ENCODE results near the gene GOLGA8Q.
"Not testable (repeated sequence)": the region's sequence is repeated elsewhere in the genome, so short reads cannot be mapped to it uniquely, and the experiment has no call there.

GOLGA8Q gene, protein sequence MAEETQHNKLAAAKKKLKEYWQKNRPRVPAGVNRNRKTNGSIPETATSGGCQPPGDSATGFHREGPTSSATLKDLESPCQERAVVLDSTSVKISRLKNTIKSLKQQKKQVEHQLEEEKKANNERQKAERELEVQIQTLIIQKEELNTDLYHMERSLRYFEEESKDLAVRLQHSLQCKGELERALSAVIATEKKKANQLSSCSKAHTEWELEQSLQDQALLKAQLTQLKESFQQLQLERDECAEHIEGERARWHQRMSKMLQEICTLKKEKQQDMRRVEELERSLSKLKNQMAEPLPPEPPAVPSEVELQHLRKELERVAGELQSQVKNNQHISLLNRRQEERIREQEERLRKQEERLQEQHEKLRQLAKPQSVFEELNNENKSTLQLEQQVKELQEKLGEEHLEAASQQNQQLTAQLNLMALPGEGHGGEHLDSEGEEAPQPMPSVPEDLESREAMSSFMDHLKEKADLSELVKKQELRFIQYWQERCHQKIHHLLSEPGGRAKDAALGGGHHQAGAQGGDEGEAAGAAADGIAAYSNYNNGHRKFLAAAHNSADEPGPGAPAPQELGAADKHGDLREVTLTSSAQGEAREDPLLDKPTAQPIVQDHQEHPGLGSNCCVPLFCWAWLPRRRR

DNA sequence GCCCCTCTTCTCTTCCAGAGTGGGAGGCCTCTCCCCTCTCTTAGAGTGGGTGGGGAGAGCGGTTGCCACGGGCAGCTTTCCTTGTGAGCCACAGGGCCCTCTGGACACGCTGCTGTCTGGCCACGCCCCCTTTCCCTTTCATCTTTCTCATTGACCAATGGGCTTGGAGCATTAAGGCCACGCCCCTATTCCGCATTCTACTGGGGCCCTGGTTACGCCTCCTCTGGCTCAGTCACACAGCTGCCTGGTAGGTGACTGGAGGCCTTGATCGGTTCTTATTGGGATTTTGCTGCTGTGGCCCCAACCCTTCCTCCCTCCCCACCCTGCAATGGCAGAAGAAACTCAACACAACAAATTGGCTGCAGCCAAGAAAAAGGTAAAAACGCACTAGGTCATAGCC is at the start of gene GOLGA8Q:
GOLGA8Q (plus strand) TSS at position 301 of the 400 bp plus-strand sequence; CDS start at position 329, 28 bp downstream.
- DNase-seq (ENCODE audit: low spot score), result not testable (repeated sequence)

- DNase-seq (ENCODE audit: low spot score), result not testable (repeated sequence)
These were observed 48.7 kb upstream of the GOLGA8Q start for GRCh38 chr15:30502904-30503781.

DNA sequence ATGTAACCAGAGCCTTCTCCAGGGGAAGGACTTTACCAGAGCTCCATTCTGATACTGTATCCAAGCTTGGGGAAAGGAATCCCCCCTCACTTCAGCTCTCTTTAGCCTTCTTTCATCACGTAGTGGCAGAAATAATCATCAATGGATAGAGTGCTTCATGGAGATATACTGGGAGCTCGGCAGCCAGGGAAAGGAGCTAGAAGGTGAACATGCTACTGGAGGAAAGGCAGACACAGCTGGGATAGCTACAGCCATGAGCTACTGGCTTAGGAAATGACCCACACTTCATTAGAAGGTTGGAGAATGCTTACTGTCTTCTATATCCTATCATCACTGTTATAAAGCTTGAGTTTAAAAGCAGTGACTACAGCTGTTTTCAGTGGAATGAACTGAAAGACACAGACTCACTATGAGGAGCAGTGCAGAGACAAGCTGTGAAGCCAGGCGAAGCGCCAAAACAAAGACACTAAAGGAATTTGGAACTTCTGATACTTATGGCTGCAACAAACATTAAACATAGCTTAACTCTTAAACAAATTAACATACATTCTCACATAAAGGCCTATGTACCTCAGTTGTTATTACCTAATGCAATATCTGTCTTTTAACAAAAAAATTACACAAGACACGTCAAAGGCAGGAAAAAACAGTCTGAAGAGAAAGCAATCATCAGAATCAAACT is 47.5 kb upstream of the GOLGA8Q start:
- not testable (repeated sequence) for DNase-seq (ENCODE audit: low spot score)

DNA sequence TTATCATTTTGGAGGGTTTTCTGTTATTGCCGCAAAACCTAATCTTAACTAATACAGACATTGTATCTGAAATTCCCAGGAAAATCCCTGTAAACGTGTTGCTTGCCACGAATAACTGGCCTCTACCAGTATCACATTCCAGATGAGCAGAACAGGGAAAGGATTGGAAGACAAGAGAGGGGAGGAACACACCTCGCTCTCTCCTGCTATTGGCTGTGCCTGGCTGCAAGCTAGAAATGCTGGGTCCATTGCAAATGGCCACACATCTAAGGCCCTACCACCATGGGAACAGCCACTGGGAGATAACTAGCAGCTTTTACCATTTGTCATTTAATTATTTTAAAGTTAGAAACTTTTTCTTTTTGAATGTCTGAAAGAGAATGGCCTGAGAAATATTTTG is 37.3 kb upstream of the GOLGA8Q start:
- DNase-seq (ENCODE audit: low spot score), result not testable (repeated sequence)

GRCh38 chr15:30523453-30524243 is 28.2 kb upstream of the GOLGA8Q start:
- DNase-seq (ENCODE audit: low spot score), result not testable (repeated sequence)

- DNase-seq (ENCODE audit: low spot score), result not testable (repeated sequence)
These were observed 25.9 kb upstream of the GOLGA8Q start for GRCh38 chr15:30525912-30526311.

- DNase-seq (ENCODE audit: low spot score), result not testable (repeated sequence)
These were observed 22.8 kb upstream of the GOLGA8Q start for GRCh38 chr15:30529049-30529448.

DNA sequence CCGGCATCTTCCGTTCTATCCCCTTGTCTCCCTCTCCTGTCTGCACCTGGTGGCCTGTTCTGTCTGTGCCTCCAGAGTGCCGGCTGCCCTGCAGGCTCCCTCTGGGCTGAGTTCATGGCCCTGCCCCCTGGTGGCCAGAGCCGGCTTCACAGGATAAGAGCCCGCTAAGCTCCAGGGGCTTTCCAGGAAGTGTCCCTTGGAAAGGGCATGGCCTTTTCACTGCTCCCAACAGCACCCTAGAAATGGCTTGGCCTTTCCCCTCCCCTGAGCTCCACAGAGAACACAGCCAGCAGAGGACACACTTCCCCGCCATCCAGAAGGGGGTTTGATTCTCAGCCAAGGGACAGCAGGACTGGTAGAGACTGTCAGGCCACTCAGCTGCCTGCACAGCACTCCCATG is 15.1 kb downstream of the GOLGA8Q start:
- not testable (repeated sequence) for DNase-seq (ENCODE audit: low spot score)

DNA sequence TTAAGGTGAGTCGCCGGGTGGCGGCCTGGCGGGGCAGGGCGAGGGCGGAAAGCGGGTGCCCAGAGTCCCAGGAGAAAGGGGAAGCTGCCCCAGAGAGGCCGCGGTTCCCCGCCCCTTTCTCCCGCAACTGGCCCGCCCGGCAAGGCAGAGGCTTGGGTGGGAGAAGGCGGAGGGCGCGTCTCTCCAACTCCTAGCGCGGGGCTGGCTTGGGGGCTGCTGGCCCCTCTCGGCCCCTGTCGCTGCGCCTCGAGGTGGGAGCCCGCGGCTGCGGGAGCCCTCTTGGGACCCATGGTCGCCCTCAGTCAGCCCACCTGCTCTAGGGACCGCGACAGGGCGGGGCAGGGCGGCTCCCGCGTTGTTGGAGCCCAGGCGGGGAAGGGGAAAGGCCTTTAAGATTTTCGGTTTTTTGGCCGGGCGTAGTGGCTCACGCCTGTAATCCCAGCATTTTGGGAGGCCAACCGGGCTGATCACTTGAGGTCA is 21.2 kb downstream of the GOLGA8Q start:
- DNase-seq (ENCODE audit: low spot score), result not testable (repeated sequence)

DNA sequence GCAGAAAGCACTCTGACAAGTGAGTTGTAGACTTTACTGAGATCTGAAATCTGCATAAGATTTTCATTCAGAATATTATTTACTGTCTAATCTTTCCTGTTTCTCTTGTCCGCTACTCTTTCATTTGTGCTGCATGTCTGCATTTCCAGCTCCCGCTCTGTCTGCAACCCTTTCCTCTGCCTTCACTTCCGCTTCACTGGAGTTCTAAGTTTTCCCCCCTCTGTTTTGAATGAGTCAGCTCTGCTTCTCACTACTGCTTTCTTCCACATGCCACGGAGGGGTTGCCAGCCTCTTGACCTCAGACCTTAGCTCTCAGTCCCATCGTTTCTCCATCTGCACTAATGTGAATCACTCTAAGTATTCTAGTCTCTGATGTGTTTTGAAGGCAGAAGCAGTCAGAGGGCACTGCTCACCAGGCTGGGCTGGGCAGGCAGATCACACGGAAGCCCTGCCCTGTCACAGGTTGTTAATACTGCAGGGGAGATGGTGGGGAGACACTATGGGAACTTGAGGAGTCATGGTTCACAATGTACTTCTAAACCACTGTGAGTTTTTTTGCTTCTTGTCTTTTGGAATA is 27.6 kb downstream of the GOLGA8Q start:
- not testable (repeated sequence) for DNase-seq (ENCODE audit: low spot score)

DNA sequence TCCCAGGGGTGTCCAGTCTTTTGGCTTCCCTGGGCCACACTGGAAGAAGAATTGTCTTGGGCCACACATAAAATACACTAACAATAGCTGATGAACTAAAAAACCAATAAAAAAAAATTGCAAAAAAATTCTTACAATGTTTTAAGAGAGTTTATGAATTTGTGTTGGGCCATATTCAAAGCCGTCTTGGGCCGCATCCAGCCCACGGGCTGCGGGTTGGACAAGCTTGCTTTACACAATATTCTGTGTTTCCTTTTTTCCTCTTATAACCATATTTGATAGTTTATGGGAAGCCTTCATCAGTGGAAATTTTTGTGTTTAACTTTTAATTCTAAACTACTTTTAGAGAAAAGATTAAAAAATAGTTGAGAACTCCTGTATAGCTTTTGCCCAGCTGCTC is 28.9 kb downstream of the GOLGA8Q start:
- DNase-seq (ENCODE audit: low spot score), result not testable (repeated sequence)

GRCh38 chr15:30598953-30599352 is 47.1 kb downstream of the GOLGA8Q start:
- DNase-seq (ENCODE audit: low spot score), result not testable (repeated sequence)

DNA sequence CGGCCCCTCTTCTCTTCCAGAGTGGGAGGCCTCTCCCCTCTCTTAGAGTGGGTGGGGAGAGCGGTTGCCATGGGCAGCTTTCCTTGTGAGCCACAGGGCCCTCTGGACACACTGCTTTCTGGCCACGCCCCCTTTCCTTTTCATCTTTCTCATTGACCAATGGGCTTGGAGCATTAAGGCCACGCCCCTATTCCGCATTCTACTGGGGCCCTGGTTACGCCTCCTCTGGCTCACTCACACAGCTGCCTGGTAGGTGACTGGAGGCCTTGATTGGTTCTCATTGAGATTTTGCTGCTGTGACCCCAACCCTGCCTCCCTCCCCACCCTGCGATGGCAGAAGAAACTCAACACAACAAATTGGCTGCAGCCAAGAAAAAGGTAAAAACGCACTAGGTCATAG is 51.9 kb downstream of the GOLGA8Q start, which contains the start of gene GOLGA8H:
GOLGA8H (plus strand) TSS at position 233 of the 400 bp plus-strand sequence; CDS start at position 331, 98 bp downstream.
- DNase-seq (ENCODE audit: low spot score), result not testable (repeated sequence)

Measured in COLO829 (cell line).